K562 (cell line): ENCODE measurements around the gene CXCL13.

Source experiments
- CTCF ChIP-seq, 3 experiments: IDR thresholded peaks in 2 of 3; conservative IDR thresholded peaks in 1 of 3; 2 replicates each; pipeline ENCODE4 v1.5.1; 2011 to 2012; ENCODE audit warnings: low read length in 3 of 3, mild to moderate bottlenecking in 3 of 3, control low read depth in 2 of 3, improper control_type of control experiment in 1 of 3, inconsistent platforms in 1 of 3, low read depth in 1 of 3, mixed read lengths in 1 of 3, moderate library complexity in 1 of 3; ENCODE audit not compliant: insufficient read depth in 2 of 3
- POLR2AphosphoS5 ChIP-seq: IDR thresholded peaks from 2 replicates; pipeline ENCODE4 v1.6.1; 2011; ENCODE audit warnings: mild to moderate bottlenecking, low read depth, low read length, moderate library complexity; ENCODE audit not compliant: control insufficient read depth, insufficient read depth
- SAFB2 ChIP-seq: fragments of 200-400 bp; formaldehyde crosslinking; IDR thresholded peaks from 2 replicates; pipeline ENCODE4 v1.6.1; 2018; ENCODE audit warnings: borderline replicate concordance, low read length, low read depth, moderate library complexity; ENCODE audit not compliant: severe bottlenecking
- TAF1 ChIP-seq: IDR thresholded peaks from 2 replicates; pipeline ENCODE4 v1.6.1; 2011; ENCODE audit warnings: mild to moderate bottlenecking, low read length, moderate library complexity; ENCODE audit not compliant: insufficient read depth, control insufficient read depth, severe bottlenecking; ENCODE audit errors: extremely low read depth
- TBL1XR1 ChIP-seq, 2 experiments: IDR thresholded peaks; 2 replicates each; pipeline ENCODE4 v1.6.1; 2012; ENCODE audit warnings: improper control_type of control experiment in 2 of 2, low read length in 2 of 2, mild to moderate bottlenecking in 1 of 2
- ZBTB40 ChIP-seq, 2 experiments: fragments of 450-650 bp in 1 of 2; sonication (generic) in 1 of 2; formaldehyde crosslinking in 1 of 2; IDR thresholded peaks; 2 replicates each; pipeline versions ENCODE4 v1.7.1 to v1.9.0; 2016 to 2022; ENCODE audit warnings: inconsistent platforms in 1 of 2, mild to moderate bottlenecking in 1 of 2, missing genetic modification reagents in 1 of 2
- ZBTB7A ChIP-seq: IDR thresholded peaks from 2 replicates; pipeline ENCODE4 v1.6.1; 2011; ENCODE audit warnings: low read depth, mild to moderate bottlenecking, low read length, moderate library complexity, borderline replicate concordance; ENCODE audit not compliant: control insufficient read depth

- no peak for TF ChIP-seq SAFB2
- no peak for TF ChIP-seq TAF1
- no peak for TF ChIP-seq TBL1XR1 (IDR thresholded peaks at IDR 0.05; ENCODE audit: low read length in 2 of 2)
- no peak for TF ChIP-seq ZBTB40 (IDR thresholded peaks at IDR 0.05)
- no peak for TF ChIP-seq ZBTB40 (CRISPR knock-in tag; IDR thresholded peaks at IDR 0.05)
- no peak for TF ChIP-seq POLR2AphosphoS5
- TF ChIP-seq CTCF (IDR thresholded peaks at IDR 0.05 in 2 of 3, conservative IDR thresholded peaks at IDR 0.05 in 1 of 3; ENCODE audit: insufficient read depth in 2 of 3, low read depth in 1 of 3, low read length in 3 of 3) = no peak
- no peak for TF ChIP-seq ZBTB7A
These were observed 3.9 kb upstream of the CXCL13 start for GRCh38 chr4:77601614-77602187.
